ENCODE results near the gene ARID3B.

Gene ARID3B

DNA sequence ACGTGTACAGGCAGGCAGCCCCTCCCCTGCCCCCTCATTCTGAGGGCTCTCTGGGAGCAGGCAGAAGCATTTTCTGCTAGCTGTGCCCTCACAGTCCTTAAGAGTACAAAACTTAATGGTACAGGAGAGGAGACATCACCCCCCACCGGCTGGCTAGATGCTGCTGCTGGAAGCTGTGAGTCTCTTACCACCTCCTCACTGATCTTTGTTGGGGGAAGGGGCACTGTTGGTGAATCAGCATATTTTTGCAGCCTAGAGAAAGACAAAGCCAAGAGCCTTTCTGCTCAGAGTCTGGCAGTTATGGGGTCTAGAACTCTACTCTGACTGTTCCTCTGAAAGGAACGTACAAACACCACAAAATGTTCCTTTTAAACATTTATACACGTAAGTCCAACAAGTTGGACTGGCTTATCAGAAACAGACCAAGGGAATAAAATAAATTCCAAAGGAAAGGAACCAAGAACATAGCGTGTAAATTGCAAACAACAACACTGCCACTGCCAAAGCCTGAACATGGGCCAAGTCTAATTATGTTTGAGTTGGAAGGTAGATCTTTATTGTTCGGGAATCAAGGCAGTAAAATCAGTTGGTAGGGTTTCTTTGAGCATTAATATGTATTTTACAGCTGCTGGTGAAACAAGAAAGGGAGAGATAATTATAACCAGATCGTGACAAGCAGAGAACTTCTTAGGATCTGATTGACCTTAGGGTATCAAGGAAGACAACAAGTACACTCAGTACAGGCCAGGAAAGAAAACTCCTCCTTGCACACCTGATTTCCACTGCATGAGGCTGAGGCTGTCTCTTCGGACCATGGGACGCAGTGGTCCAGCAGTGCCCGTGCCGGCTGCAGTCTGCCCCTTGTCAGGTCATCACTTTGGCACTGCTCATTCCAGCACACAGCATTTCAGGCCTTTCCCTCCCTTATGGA lies 102.0 kb downstream of the ARID3B start:
- no peak for DNase-seq (ENCODE audit: low read depth)

DNA sequence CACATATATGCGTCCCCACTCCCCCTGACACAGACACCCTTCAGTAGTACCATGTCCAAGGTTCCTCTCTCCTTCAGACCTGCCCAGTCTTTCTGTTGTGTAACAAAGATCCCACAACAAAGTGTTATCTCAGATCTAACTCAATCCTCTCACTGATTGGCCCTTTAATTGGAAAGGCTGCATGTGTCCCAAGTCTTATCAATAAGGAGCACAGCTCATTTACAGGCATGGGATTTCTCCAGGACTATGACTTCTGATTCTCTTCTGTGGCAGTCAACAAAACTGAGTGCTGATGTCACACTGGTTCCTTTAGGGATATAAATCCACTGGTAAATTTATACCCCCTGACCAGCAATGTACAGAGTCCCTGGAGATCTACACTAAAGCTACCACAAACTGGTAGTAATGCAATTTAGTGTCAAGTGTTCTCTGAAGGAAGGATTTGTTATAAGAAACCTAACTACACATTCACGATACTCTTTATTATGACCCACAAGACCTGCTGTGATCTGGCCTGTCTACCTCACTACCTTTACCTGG lies 102.7 kb downstream of the ARID3B start:
- DNase-seq (ENCODE audit: low read depth), result no peak

DNA sequence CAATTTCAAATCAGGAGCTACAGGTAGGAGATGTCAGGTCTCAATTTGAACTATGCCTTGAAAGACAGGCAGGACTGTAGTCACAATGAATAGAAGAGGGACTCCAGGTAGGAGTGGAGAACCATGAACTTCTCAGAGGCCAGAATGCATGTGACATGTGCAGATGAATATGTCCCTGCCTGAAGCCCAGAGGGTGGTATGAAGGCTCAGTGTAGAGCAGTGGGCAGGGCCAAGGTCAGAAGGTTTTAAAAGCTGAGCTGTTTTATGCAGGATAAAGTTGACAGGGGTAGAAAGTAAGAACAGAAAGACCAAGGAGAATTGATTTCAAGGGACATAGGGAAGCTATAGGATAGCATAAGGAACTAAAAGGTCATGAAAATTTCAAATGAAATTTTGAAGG lies 105.5 kb downstream of the ARID3B start:
- DNase-seq (ENCODE audit: low read depth), result no peak
